Erythroblast (primary cell): ENCODE measurements around the gene ERGIC1.

Source experiments
- GATA1 ChIP-seq: IDR thresholded peaks from 2 replicates; pipeline ENCODE4 v1.6.1; 2011; ENCODE audit warnings: low read depth, mild to moderate bottlenecking, control low read depth, low read length, moderate library complexity
- POLR2A ChIP-seq: IDR thresholded peaks from 2 replicates; pipeline ENCODE4 v1.6.1; 2011; ENCODE audit warnings: mild to moderate bottlenecking, low read length

DNA sequence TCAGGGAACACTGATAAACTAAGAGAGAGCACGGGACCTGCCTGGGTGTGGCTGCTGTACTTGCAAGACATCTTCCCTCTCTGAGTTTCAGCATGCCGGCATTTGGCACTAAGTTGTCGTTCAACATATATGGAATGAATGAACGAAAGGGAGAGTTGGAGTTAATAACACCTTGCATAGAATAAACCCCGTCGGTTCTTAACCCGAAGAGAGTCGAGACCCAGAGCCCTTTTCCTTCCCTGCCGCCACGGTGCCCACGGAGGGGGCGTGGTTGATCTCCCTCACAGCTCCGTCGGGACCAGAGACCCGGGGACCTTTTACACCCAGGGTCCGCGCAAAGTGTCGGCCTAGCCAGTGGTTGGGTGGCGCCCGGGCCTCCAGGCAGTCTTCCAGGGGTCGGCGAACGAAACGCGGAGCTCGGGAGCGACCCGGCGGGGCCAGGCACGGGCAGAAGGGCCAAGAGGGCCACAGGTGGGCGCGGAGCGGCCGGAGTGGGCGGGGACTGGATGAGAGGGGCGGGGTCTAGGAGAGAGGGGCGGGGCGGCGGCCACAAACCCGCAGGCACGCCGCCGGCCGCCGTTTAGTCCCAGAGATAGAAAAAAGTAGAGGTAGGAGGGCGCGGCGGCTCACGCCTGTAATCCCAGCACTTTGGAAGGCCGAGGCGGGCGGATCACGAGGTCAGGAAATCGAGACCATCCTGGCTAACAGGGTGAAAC is 124.4 kb downstream of the ERGIC1 start:
- TF ChIP-seq POLR2A (no peak), GATA1 (no peak)
